NCI-H446 treated with DMSO at 0.1 percent for 48 hours (cell line): Measurements from ENCODE around the gene ZMIZ1.
A peak's percentile ranks its signal among the peaks of the same experiment; 100 is the strongest.

Source experiments
- DNase-seq: peaks from one replicate; lab custom pipeline; 2025; lab: John Stamatoyannopoulos, UW

Gene ZMIZ1

DNA sequence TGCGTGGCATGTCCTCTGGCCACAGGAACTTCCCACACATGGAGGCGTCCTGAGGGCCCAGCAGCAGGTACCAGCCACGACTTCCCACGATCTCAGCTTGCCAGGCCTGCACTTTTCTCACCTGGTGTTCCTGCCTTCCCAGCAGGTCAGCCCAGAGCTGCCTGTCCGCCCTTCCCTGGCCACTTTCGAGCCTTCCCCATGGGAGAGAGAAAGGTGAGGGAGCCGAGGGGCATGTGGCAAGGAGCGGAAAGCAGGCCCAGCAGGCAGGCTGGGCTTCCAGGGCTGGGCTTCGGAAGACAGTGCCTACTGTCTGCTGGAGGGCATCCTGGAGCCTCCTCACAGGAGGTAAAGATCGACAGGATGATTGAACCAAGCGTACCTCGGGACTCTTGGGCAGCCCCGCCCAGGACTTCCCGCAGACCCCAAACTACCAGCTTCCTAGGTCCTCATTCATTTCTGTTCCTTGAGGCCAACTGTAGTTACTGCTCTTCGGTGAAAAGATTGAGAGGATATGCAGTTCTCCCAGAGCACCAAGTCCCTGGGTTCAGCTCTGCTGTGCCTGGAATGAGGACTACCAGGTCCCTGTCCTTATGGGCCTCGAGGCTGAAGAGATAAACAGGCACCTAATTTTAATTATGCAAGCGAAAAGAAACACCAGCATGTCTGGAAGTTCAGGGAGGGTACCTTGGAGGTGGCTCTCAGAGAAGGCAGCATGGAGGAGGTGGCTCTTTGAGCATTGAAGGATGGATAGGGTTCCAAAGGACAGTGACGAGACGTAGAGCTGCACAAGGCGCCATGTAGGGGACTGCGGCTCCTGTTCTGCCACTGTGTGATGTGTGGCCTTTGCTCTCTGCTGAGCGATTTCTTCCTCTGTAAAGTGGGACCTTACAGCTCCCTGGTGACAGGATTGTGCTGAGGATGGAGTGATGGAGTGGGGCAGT is 87.8 kb downstream of the ZMIZ1 start:
- DNase-seq = no peak

DNA sequence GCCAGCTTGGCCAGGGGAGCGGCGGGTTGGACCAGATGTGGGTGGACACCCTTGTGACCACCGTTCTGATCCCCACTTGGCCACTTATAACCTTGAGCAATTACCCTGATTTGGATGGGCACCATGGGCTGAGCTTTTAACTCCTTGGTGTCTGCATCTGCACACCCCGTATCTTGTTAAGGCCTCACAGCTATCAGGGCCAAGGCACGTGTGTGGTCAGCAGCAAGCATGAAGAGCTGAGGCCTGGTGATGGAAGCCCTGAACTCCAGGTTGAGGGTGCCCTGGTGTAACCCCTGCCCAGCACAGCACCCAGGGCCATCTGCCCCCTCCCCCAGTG is 89.2 kb downstream of the ZMIZ1 start:
- no peak for DNase-seq

DNA sequence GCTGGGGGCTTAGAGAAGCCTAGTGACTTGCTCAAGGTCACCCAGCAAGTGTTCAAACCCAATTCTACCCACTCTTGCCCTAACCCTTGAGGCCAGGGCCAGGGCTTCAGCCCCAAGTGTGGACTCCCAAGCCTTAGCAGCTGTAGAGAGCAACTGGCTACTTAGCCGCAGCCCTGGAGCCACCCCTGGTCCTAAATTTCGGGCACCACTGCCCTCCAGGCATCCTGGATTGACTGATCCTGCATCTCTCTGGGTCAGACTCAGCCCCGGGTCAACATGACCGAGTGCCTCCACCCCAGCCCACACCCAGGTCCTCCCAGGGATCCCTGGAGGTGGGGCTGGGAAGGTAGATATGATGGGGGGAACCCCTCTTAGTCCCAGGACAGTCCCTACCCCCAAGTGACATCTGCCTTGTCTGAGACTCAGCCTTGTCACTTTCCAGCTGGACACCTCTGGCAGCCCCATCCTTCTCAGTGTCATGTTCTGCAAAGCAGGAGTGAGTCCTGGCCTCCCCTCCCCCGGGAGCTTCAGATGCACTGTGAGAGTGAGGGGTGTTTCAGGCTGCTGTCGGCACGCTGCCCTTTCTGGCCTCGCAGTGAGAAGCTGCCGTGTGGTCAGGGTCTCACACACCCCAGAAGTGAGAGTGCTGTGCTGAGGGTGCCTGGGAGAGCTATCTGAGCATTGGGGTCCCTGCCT is 89.8 kb downstream of the ZMIZ1 start:
- DNase-seq = no peak

DNA sequence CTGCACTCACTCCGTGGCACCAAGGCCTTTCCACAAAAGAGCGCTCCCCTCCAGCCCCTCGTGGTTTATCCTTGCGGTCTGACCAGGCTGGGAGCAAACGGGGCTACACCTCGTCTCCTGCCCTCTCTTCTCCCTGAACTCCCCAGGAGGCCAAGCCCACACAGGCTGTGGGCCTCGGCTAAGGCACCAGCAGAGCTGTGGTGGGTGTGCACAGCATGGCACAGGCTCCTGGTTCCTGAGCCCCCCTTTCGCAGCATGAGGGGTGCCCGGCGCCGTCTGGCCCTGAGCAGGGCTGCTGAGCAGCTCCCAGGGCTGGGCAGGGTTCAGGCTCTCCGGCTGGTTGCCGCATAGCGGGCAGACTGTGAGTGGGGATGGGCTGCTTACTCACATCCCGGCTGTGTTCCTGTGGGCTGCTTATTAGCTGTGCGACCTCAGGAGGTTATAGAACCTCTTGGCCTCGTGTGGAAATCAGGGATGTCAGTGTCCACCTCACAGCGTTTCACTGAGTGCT is 90.4 kb downstream of the ZMIZ1 start:
- no peak for DNase-seq

DNA sequence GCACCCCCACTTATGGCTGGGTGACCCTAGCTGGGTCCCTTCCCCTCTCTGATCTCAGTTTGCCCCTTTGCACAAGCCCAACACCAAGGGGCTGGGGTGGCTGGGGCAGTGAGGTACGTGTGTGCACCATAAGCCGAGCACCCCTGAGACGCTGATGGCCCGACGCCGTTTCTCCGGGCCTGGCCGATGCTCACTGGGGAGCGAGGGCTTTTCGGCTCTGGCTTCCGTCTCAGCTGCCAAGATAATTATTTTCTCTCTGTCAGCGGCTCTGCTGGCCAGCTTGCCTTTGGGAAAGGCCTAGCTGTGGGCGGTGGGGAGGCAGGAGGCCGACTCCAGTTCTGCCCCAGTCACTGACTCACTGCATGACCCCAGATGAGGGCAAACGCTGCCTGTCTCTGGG is 91.0 kb downstream of the ZMIZ1 start:
- peak; percentile 14 for DNase-seq

DNA sequence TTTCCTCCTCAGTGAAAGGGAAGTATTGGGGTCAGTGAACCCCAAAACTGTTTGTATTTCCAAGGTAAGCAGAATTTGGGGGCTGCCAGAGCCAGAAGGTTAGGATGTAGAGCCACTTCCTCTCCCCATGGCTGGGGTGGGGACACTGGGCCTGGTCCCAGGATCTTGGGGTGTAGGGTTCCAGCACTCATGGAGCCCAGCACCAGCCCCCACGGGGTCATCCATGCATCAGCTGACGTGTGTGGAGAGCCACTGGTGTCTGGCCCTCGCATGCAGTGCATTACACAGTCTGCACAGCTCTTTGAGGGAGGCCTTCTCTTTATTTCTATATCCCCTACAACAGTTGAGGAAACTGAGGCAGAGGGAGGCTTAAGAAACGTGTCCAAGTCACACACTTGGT is 91.4 kb downstream of the ZMIZ1 start:
- DNase-seq = no peak

DNA sequence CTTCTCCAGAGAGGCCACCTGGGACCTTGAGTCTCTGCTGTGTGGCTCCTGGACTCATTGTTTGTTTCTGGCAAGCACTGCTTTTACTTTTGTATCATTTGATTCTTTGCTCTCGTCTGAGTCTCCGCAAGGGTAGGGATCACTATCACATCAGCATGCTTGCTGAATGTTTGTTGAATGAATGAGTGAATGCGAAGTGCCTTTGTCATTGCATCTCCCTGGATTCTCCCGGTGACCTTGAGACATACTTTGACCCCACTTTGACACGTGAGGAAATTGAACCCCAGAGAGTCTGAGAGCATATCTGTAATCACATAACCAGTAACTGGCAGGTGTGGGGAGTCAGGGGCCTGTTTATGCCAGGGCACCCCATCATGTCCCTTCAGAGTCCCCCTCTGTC is 92.8 kb downstream of the ZMIZ1 start:
- DNase-seq = no peak

DNA sequence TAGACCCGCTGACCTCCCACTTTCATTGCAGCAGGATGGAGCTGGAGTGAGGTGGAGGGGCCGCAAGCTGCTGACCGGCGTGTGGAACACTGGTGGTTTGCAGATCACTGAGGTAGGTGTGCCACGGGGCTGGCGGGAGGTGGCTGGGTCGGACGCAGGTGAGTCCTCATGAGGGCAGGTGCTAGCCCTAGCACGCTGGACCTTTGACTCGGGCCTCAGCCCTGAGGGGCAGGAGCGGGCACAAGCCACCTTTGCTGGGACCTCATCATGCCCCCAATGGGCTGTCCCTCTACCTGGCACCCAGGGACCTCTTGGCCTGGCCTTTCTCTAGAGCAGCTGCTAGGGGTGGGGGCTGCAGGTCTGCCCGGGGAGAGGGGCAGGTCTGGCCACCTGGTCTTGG is 93.3 kb downstream of the ZMIZ1 start:
- no peak for DNase-seq

DNA sequence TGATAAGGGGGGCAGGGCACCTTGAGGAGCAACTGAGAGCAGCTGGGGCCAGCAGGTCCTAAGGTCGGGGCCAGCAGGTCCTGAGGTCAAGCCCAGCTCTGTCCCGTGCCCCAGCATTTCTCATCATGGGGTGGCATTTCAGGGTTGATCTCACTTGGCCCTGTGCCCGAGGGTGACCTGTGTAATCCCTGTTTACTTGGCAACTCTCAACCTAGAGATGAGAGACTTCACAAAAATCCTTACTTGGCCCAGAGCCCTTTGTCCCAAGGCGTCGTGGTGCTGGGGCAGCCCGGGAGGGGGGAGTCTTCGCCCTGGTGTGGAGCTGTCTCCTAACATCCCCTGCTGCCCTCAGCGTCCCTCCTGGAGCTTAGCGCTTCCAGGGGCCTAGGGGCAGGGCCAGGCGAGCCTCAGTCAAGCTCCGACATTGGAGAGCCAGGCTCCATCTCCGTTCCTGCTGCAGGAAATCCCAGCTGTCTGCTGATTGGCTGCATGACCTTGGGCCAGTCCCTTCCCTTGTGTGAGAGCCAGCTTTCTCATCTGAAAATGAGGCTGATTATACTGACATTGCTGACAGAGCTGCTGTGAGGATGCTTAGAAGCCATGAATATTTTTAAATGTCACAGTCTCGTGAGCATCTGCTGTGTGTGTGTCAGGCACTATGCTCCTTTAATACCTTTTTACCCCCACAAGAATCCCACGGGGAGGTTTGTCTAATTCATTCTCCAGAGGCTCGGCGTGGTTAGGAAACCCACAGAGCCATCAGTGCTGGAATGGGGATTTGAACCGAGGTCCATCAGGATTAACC is 94.3 kb downstream of the ZMIZ1 start:
- DNase-seq = no peak

DNA sequence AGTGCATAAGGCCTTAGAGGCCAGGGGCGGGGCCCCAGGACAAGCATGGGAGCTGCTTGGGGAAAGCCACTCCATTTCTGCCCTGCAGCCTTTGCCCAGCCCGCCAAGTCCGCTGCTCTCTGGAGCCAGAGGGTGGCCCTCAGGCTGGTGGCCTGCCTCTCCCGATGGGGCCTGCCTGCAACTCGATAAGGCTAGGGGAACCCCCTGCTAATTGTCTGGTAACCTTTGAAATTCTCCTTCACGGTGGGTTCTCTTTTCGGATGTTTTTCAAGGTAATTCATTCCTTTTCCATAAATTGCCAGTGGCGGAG is 94.9 kb downstream of the ZMIZ1 start:
- no peak for DNase-seq

DNA sequence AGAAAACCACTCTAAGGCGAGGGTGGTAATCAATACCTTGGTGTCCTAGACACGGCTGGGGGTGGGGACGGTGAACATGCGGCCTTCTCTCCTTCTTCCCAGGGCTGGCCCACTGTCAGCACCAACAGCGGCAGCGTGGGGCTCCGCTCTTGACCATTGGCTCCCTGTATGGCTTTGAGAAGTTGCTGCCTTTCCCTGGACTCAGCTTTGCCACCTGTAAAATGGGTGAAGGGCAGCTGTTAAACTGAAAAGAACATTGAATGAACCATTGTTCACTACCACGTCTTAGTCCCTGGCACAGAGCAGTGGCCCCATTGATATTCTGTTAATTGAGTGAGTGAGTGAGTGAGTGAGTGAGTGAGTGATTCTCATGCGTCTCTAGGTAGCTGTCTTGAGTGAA is 95.3 kb downstream of the ZMIZ1 start:
- DNase-seq = no peak

DNA sequence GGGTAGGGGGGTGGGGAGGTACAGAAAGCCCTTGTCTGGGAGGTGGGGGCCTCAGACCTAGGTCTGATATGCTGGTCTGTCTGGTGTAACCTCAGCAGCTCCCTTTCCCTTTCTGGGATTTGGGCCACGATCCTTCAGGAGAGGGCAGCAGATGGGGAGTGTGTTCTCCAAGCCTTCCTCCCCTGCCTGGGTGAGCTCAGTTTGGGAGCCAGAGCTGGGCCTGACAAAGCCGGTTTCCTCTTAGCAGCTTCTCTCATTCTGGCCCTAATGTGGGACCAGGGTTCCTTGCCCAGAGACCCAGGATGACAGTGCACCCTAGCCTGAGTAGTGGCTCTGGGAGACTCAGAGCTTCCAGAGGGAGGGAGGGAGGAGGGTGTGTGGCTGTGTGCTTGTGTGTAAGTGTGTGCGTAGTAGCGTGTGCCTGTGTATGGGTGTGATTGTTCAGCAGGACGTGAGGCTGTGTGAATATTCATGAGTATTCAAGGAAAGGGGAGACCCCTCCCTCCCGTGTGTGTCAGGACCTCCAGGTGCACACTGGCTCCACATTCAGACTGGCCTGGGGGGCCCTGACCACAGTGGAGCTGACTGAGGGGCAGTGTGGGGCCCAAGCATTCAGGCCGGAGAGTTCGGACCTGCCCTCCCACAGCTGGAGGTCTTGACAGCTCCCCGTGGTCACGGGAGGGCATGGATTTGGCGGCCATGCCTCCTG is 96.5 kb downstream of the ZMIZ1 start:
- peak; percentile 10 for DNase-seq

DNA sequence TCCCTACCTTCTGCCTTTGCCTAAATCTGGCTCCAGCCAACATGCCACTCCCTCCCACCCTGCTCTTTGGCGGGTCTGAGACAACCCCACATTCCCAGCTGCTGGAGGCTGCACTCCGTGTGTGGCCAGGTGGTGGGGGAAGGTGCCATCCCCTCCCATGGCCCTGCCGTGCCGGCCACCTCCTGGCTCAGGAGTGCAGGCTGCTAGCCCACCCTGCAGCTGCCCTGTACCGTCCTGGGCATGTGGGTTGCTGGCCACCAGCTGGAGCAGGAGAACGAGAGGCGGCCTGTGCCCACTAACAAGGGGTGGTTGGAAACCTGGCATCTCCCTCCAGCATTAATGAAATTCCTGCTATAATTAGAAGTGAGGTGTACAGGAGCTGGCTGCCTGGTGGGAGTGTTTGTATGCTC is 97.6 kb downstream of the ZMIZ1 start:
- no peak for DNase-seq

DNA sequence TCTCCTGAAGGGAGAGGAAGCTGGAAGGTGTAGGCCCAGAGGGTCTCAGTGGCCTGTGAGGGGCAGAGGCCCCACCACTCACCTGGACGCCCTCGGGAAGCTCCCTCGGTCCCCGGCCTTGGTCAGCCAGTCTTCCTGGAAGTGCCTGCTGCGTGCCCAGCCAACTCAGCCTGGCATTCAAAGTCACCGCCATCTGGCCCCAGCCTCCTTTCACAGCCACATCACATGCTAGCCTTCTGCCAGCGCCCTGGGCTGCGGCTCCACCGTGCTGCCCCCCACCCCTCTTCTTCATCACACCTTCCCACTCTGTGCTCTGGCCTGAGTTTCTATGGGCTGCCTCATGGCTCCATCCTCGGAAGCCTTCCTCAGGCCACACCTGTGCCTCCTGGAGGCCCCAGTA is 98.0 kb downstream of the ZMIZ1 start:
- no peak for DNase-seq

DNA sequence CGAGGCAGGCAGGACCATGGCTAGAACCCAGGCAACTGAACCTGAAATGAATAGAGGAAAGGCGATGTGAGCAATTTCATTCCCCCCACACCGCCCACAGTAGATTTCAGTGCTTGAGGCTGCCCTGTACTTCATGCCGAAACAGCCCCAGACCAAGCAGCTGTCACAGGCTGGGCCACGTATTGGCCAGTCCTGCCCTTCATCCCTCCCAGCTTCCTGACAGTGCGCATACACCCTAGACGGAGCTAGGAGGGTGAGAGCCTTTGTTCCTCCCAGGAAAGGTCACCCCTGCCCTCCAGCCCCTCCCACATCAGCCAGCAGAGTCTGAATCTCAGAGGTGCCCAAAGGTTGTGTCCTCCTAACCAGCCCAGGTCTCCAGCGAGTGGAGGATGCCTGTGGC is 98.8 kb downstream of the ZMIZ1 start:
- DNase-seq = no peak

DNA sequence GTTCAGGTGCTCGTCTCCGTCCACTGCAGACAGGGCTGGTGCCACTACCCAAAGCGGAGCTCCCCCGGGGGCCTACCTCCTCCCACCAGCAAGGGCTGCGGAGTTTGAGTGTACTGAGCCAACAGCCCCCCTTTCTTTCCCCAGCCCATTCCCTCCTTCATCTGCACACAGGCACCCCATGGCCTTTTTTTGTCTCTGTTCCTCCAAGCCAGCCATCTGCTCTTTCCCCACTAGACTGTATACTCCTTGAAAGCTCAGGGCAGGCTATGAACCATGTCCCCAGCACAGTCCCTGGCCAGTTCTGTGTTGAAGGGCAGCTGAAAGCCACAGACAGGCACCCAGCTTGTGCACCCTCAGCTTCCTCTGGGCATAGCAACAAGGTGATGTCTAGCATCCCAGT is 99.4 kb downstream of the ZMIZ1 start:
- DNase-seq = no peak

DNA sequence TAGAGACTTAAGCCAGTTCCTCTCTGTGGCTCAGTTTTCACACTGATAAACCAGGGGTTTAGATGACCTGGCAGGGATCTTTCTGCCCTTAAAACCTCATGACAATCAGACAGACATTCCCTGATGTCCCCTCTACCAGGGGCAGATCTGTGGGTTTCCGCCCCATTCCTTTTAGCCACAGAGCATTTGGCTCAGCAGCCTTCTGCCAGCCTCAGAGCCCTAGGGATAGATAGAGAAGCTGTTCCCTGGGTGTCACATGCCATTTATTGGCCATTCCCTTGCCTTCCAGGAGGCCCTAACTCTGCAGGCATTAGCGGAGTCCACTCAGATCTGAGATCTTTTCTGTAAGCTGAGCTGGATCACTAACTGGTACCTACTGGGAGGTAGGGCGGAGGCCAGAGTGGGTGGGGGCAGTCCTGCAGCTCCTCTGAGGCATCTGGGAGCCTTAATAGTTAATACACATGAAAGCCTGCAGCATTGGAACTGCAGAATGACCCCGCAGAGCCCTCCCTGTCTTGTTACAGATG is 101.5 kb downstream of the ZMIZ1 start:
- no peak for DNase-seq

DNA sequence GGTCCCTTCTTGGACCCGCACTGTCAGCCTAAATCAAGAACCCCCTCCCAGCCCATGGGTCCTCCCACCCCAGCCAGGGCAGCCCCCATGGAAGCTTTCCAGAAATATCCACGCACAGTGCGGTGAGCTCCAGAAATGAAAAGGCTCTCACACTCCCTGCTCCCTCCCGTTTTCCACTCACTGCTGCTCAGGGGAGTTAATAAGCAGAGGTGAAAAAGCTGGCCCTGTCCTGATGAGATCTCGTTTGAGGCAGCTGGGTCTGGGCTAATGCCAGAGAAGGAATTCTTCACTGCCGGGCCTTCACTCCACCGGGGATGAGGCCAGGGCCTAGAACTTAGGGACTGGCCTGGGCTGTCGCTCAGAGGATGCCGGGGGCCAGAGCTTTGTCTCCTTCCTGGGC is 102.2 kb downstream of the ZMIZ1 start:
- DNase-seq = no peak

DNA sequence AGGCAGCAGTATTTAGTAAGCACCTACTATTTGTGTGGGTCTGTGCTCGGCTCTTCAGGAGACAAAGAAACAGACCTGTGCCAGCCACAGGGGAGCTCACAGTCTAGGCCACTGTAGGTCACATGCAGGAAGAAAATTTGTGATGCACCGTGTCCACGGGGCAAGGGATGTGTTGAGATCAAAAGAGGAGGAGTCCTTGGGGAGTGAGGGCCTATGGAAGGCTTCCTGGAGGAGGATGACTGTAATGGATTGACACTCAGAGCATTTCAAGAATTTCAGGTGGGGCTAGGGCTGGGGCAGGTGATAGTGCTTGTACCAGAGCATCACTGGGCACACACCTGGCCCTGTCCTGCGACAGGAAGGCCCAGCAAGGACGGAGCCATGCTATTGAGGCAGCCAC is 102.7 kb downstream of the ZMIZ1 start:
- DNase-seq = no peak

DNA sequence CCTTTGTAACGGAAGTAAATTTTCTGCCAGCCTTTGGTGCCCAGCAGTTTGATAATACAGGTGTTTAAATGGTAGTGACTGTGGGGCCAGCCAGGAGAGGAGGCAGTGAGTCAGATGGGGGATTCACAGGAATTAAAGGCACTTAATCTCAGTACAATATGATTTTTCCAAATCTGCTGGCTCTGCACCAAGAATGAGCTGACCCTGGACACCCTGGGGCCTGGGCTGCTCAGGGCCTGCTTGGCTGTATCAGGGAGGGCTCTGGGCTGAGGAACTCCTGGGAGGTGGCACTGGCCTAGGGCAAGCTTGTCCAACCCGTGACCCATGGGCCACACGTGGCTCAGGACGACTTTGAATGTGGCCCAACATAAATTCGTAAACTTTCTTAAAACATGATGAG is 104.1 kb downstream of the ZMIZ1 start:
- no peak for DNase-seq

DNA sequence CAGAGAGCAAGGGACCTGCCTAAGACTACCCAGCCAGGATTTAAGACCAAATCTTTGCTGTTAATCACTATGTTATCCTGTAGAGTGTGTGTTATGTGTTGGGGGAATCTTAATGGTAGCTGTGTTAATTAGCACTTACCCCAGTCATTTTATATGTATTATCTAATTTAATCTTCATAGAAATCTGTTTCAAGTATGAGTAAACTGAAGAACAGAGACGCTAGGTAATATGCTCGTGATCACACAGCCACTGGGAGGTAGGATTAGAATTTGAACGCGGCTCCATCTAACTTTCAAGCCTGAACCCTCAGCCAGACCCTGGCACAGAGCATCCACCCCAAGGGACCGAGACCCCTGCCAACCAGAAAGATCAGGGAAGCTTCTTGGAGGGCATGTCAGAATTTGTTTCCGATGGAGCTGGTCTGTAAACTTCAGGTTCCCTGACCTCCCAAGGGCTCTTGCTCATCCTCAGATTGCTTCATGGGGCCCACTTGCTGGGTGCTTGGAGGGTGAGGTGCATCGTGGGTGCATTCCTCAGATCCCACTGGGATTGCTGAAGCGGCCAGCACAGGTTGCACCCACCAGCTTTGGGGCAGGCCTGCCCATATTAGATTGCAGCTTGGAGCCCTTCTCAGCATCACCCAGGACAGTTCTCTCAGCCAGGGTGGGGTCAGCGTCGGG is 105.0 kb downstream of the ZMIZ1 start:
- no peak for DNase-seq
